Thyroid gland (tissue), 4 donors: ENCODE data around the gene SELENOM.

Source experiments
- CTCF ChIP-seq, 6 experiments: fragments of 200-600 bp in 3 of 6; fragments of 450-650 bp in 3 of 6; sonication (generic) in 3 of 6; IDR thresholded peaks; one replicate each; pipeline ENCODE4 v1.5.1; 2016 to 2019; ENCODE audit warnings: antibody characterized with exemption in 6 of 6, mild to moderate bottlenecking in 2 of 6, inconsistent platforms in 1 of 6, moderate library complexity in 1 of 6
- POLR2A ChIP-seq, 2 donors: fragments of 450-650 bp; IDR thresholded peaks; one replicate each; pipeline ENCODE4 v1.6.1; 2017; ENCODE audit warnings: antibody characterized with exemption in 2 of 2, mild to moderate bottlenecking in 2 of 2, moderate library complexity in 1 of 2

DNA sequence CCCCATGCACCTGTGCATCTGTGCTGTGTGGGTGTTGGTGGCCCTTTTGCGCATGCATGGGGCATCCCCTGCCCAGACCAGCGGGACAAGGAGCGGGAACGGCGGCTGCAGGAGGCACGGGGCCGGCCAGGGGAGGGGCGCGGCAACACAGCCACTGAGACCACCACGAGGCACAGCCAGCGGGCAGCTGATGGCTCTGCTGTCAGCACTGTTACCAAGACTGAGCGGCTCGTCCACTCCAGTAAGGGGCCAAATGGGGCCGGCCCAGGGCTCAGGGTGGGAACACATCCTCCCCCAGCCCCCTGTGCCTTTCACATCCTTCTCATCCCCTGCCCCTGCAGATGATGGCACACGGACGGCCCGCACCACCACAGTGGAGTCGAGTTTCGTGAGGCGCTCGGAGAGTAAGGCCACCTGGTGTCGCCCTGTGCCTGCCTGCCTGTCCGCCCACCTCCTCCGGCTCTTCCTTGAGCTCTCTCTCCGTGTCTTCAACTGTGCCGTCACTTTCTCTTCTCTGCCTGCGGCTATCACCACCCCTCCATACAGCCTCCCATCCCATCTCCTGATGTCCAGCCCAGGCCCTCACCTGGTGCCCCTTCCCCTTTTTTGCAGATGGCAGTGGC is 10.6 kb downstream of the SELENOM start:
- no peak for TF ChIP-seq CTCF (IDR thresholded peaks at IDR 0.05)
- TF ChIP-seq POLR2A (IDR thresholded peaks at IDR 0.05): no peak
